Measurements from ENCODE around the gene FAM83G. TPM values are rescaled to one million over a fixed set of nuclear protein-coding genes. Genes with fewer than 3 reads are reported as not detected.

The FAM83G gene
- total RNA-seq, 1 experiment from 2014 or later, result 38.7 TPM

DNA sequence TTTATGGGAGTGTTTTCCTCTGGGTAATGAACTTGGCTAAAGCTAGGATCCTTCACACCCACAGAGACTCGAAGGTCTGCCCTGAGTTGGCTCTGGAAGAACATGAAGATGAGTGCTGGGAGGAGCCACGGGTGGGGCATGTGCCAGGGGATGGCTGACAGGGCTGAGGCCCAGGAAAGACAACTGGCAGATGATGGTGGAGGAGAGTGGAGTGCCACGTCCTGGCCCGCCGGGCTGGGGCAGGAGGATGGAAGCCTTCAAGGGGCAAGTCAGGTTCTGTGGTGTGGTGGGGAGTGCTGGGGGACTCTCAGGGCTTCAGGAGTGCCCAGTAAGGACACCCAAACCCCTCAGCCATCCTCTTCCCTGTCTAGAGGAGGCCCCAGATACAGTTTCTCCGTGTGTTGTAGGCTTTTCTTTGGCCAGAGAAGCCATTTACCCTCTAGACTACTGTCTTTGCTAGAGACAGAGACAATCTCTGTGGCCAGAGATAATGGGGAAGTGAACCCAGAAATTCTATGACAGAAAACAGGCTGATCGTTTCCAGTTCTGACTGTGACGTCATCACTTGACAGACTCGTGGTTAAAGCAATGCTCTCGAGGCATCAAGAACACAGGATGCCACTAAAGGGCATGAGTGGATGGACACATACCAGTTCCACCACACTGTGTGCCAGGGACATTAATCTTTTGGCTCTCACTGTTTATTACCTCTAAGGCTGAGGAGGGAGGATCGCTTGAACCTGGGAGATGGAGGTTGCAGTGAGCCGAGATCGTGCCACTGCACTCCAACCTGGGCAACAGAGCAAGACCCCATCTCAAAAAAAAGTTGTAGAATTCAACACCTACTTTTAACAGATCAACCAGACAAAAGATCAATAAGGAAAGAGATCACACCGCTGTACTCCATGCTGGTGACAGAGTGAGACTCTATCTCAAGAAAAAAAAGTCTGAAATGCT is 71.2 kb downstream of the FAM83G start:
- H4K20me1 ChIP-seq (ENCODE audit: control insufficient read depth, insufficient read depth, insufficient read length), result no peaks in the 10 kb centered on the region
- no peak overlapping the region for H2AFZ ChIP-seq (ENCODE audit: low read length)
- H2BK5ac ChIP-seq (ENCODE audit: insufficient read length, low read length), result no peak overlapping the region
- WGBS (ENCODE audit: extremely low coverage, insufficient read length, low lambda C conversion rate), result no CpG with 5 or more reads among the region's 14 CpGs
- no peaks in the 10 kb centered on the region for H3K79me2 ChIP-seq (ENCODE audit: insufficient read depth, low read length)
- H3K9ac ChIP-seq (ENCODE audit: extremely low read depth, insufficient read length, low read length), result no peak overlapping the region
- H3T11ph ChIP-seq (ENCODE audit: low read length), result no peak overlapping the region
- H3K4me1 ChIP-seq (ENCODE audit: insufficient read depth, low read length), result no peaks in the 10 kb centered on the region
- H3K4me2 ChIP-seq (ENCODE audit: insufficient read depth, insufficient read length, low read length), result no peak overlapping the region
- peak overlapping the region in 2 of 3 experiments; percentile 7 to 65; a peak in 1 of 7 replicates for H3K27ac Mint-ChIP-seq
- H3K4ac ChIP-seq (ENCODE audit: low read depth, low read length), result no peak overlapping the region
- H3K4me3 Mint-ChIP-seq, result no peak overlapping the region
- H3K4me1 Mint-ChIP-seq, result no peaks in the 10 kb centered on the region
- no peak overlapping the region for H2AK5ac ChIP-seq (ENCODE audit: insufficient read length, low read length)
- H3K9me3 Mint-ChIP-seq, result no peaks in the 10 kb centered on the region
- H4K91ac ChIP-seq (ENCODE audit: insufficient read length, low read depth, low read length), result no peak overlapping the region
- H3K18ac ChIP-seq (ENCODE audit: insufficient read length, low read depth, low read length), result no peak overlapping the region
- H2BK20ac ChIP-seq (ENCODE audit: low read depth, low read length, poor library complexity, severe bottlenecking), result no peak overlapping the region
- H2BK120ac ChIP-seq (ENCODE audit: low read depth, low read length, poor library complexity, severe bottlenecking), result no peak overlapping the region
- no peak overlapping the region for H4K5ac ChIP-seq (ENCODE audit: insufficient read length, low read depth, low read length)
- H3K14ac ChIP-seq (ENCODE audit: insufficient read depth, low read length), result no peak overlapping the region; the same call in 1 of the 2 replicates
- TF ChIP-seq, protein P1, sequence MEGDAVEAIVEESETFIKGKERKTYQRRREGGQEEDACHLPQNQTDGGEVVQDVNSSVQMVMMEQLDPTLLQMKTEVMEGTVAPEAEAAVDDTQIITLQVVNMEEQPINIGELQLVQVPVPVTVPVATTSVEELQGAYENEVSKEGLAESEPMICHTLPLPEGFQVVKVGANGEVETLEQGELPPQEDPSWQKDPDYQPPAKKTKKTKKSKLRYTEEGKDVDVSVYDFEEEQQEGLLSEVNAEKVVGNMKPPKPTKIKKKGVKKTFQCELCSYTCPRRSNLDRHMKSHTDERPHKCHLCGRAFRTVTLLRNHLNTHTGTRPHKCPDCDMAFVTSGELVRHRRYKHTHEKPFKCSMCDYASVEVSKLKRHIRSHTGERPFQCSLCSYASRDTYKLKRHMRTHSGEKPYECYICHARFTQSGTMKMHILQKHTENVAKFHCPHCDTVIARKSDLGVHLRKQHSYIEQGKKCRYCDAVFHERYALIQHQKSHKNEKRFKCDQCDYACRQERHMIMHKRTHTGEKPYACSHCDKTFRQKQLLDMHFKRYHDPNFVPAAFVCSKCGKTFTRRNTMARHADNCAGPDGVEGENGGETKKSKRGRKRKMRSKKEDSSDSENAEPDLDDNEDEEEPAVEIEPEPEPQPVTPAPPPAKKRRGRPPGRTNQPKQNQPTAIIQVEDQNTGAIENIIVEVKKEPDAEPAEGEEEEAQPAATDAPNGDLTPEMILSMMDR (conservative IDR thresholded peaks at IDR 0.05), result no peak
- no peak for DNase-seq
- no peak overlapping the region for H2BK12ac ChIP-seq (ENCODE audit: insufficient read length, low read depth, low read length)
- H3K23me2 ChIP-seq (ENCODE audit: insufficient read length, low read depth, low read length, poor library complexity, severe bottlenecking), result no peaks in the 10 kb centered on the region
- no peak overlapping the region for H3K27ac ChIP-seq (ENCODE audit: insufficient read length, low read depth, low read length)
- no peak overlapping the region for H2BK15ac ChIP-seq (ENCODE audit: low read depth, low read length)
- no peak overlapping the region for H4K8ac ChIP-seq (replicated peaks; ENCODE audit: insufficient read length, low read depth, low read length)
- H3K27me3 Mint-ChIP-seq (ENCODE audit: low read depth), result peaks cover 4% of the 10 kb centered on the region
- no peaks in the 10 kb centered on the region for H3K79me1 ChIP-seq (ENCODE audit: insufficient read depth, low read depth, low read length, poor library complexity, severe bottlenecking)
- no peak overlapping the region for H3K23ac ChIP-seq (ENCODE audit: insufficient read length, low read depth, low read length)
- no peak overlapping the region for H3K56ac ChIP-seq (ENCODE audit: insufficient read length, low read depth, low read length)
- no peaks in the 10 kb centered on the region for H3K27me3 ChIP-seq (ENCODE audit: insufficient read depth, low read length)
- no peaks in the 10 kb centered on the region for H3K9me3 ChIP-seq (ENCODE audit: control insufficient read depth, low read depth, low read length)
- H3K36me3 Mint-ChIP-seq (ENCODE audit: insufficient read depth in 1 of 3, low read depth in 3 of 3), result peaks cover 16 to 28% (median 27%) of the 10 kb centered on the region in 3 experiments; a peak in 6 of 7 replicates
